NOMO-1 treated with dmso at 0.1 percent for 144 hours (cell line): Measurements from ENCODE around the gene P2RX2.

ENCODE experiments used
- DNase-seq: peaks from one replicate; lab custom pipeline; 2025; ENCODE audit not compliant: unreplicated experiment; lab: John Stamatoyannopoulos, UW

P2RX2 gene

GRCh38 chr12:132635076-132635955, 16.7 kb downstream of the P2RX2 start:
- no peak for DNase-seq

GRCh38 chr12:132637811-132638210, 19.2 kb downstream of the P2RX2 start:
- DNase-seq: no peak

GRCh38 chr12:132638541-132639408, 20.2 kb downstream of the P2RX2 start:
- DNase-seq: peak; percentile 55

- no peak for DNase-seq
These were observed 21.5 kb downstream of the P2RX2 start for GRCh38 chr12:132639956-132640520.

GRCh38 chr12:132640936-132641335, 22.4 kb downstream of the P2RX2 start:
- DNase-seq: no peak

GRCh38 chr12:132641811-132642650, 23.5 kb downstream of the P2RX2 start:
- no peak for DNase-seq

GRCh38 chr12:132642846-132643835, 24.6 kb downstream of the P2RX2 start:
- DNase-seq: no peak

- no peak for DNase-seq
These were observed 28.3 kb downstream of the P2RX2 start for GRCh38 chr12:132646850-132647249.

GRCh38 chr12:132647858-132648257, 29.3 kb downstream of the P2RX2 start:
- DNase-seq: no peak

- DNase-seq: no peak
These were observed 30.1 kb downstream of the P2RX2 start for GRCh38 chr12:132648616-132649225.

GRCh38 chr12:132649226-132649945, 30.8 kb downstream of the P2RX2 start:
- no peak for DNase-seq

- peak; percentile 33 for DNase-seq
These were observed 33.0 kb downstream of the P2RX2 start for GRCh38 chr12:132651444-132652100.

- no peak for DNase-seq
These were observed 35.2 kb downstream of the P2RX2 start for GRCh38 chr12:132653567-132654290.

- DNase-seq: no peak
These were observed 38.6 kb downstream of the P2RX2 start for GRCh38 chr12:132657004-132657727.

GRCh38 chr12:132658149-132658894, 39.7 kb downstream of the P2RX2 start:
- DNase-seq: no peak

- no peak for DNase-seq
These were observed 40.6 kb downstream of the P2RX2 start for GRCh38 chr12:132659146-132659545.
